ENCODE results near the gene OR2D2.
"Not testable (repeated sequence)": the region's sequence is repeated elsewhere in the genome, so short reads cannot be mapped to it uniquely, and the experiment has no call there.

The OR2D2 gene

GRCh38 chr11:6911948-6912347 is 19.6 kb upstream of the OR2D2 start:
- no peaks in the 10 kb centered on the region for H3K4me1 ChIP-seq (ENCODE audit: control insufficient read depth, insufficient read depth, low read length)
- H3K27me3 ChIP-seq (ENCODE audit: control insufficient read depth, insufficient read depth, low read length) = no peaks in the 10 kb centered on the region
- no peak overlapping the region for H3K4me3 ChIP-seq (ENCODE audit: low read length)
- no peak overlapping the region for H3K4me2 ChIP-seq (ENCODE audit: low read length)
- H3K36me3 ChIP-seq (ENCODE audit: insufficient read depth, low read length) = no peaks in the 10 kb centered on the region
- no peak overlapping the region for H3K9ac ChIP-seq (ENCODE audit: low read depth, low read length)
- H3K9me3 ChIP-seq (replicated peaks; ENCODE audit: low read length) = no peaks in the 10 kb centered on the region

- H3K9ac ChIP-seq (ENCODE audit: low read depth, low read length) = no peak overlapping the region
- H3K4me3 ChIP-seq (ENCODE audit: low read length) = no peak overlapping the region
- no peaks in the 10 kb centered on the region for H3K27me3 ChIP-seq (ENCODE audit: control insufficient read depth, insufficient read depth, low read length)
- no peaks in the 10 kb centered on the region for H3K4me1 ChIP-seq (ENCODE audit: control insufficient read depth, insufficient read depth, low read length)
- no peaks in the 10 kb centered on the region for H3K36me3 ChIP-seq (ENCODE audit: insufficient read depth, low read length)
- no peak overlapping the region for H3K4me2 ChIP-seq (ENCODE audit: low read length)
- H3K9me3 ChIP-seq (replicated peaks; ENCODE audit: low read length) = no peaks in the 10 kb centered on the region
These were observed 19.1 kb upstream of the OR2D2 start for GRCh38 chr11:6911378-6911777.

GRCh38 chr11:6904804-6905203 is 12.5 kb upstream of the OR2D2 start:
- not testable (repeated sequence) for H3K36me3 ChIP-seq (ENCODE audit: insufficient read depth, low read length); H3K27me3 ChIP-seq (ENCODE audit: control insufficient read depth, insufficient read depth, low read length); H3K4me3 ChIP-seq (ENCODE audit: low read length); H3K9me3 ChIP-seq (replicated peaks; ENCODE audit: low read length); H3K4me1 ChIP-seq (ENCODE audit: control insufficient read depth, insufficient read depth, low read length); H3K9ac ChIP-seq (ENCODE audit: low read depth, low read length); H3K4me2 ChIP-seq (ENCODE audit: low read length)

GRCh38 chr11:6900327-6900999 is 8.2 kb upstream of the OR2D2 start:
- no peak overlapping the region for H3K9ac ChIP-seq (ENCODE audit: low read depth, low read length)
- no peaks in the 10 kb centered on the region for H3K4me1 ChIP-seq (ENCODE audit: control insufficient read depth, insufficient read depth, low read length)
- H3K27me3 ChIP-seq (ENCODE audit: control insufficient read depth, insufficient read depth, low read length) = no peaks in the 10 kb centered on the region
- H3K4me2 ChIP-seq (ENCODE audit: low read length) = no peak overlapping the region
- H3K9me3 ChIP-seq (replicated peaks; ENCODE audit: low read length) = no peaks in the 10 kb centered on the region
- no peaks in the 10 kb centered on the region for H3K36me3 ChIP-seq (ENCODE audit: insufficient read depth, low read length)
- H3K4me3 ChIP-seq (ENCODE audit: low read length) = no peak overlapping the region

- no peaks in the 10 kb centered on the region for H3K27me3 ChIP-seq (ENCODE audit: control insufficient read depth, insufficient read depth, low read length)
- no peak overlapping the region for H3K4me3 ChIP-seq (ENCODE audit: low read length)
- H3K36me3 ChIP-seq (ENCODE audit: insufficient read depth, low read length) = no peaks in the 10 kb centered on the region
- no peak overlapping the region for H3K4me2 ChIP-seq (ENCODE audit: low read length)
- H3K9ac ChIP-seq (ENCODE audit: low read depth, low read length) = no peak overlapping the region
- no peaks in the 10 kb centered on the region for H3K9me3 ChIP-seq (replicated peaks; ENCODE audit: low read length)
- no peaks in the 10 kb centered on the region for H3K4me1 ChIP-seq (ENCODE audit: control insufficient read depth, insufficient read depth, low read length)
These were observed 6.6 kb upstream of the OR2D2 start for GRCh38 chr11:6898911-6899310.

- Histone ChIP-seq H3K27me3 (ENCODE audit: control insufficient read depth, insufficient read depth, low read length) (no peaks in the 10 kb centered on the region), H3K4me2 (ENCODE audit: low read length) (no peak overlapping the region), H3K4me1 (ENCODE audit: control insufficient read depth, insufficient read depth, low read length) (no peaks in the 10 kb centered on the region), H3K9me3 (replicated peaks; ENCODE audit: low read length) (no peaks in the 10 kb centered on the region), H3K9ac (ENCODE audit: low read depth, low read length) (no peak overlapping the region), H3K36me3 (ENCODE audit: insufficient read depth, low read length) (no peaks in the 10 kb centered on the region), H3K4me3 (ENCODE audit: low read length) (no peak overlapping the region)
These were observed 2.7 kb upstream of the OR2D2 start for GRCh38 chr11:6895010-6895409.

GRCh38 chr11:6894097-6894496 is 1.8 kb upstream of the OR2D2 start:
- no peaks in the 10 kb centered on the region for H3K4me1 ChIP-seq (ENCODE audit: control insufficient read depth, insufficient read depth, low read length)
- H3K9ac ChIP-seq (ENCODE audit: low read depth, low read length) = no peak overlapping the region
- H3K4me2 ChIP-seq (ENCODE audit: low read length) = no peak overlapping the region
- no peak overlapping the region for H3K4me3 ChIP-seq (ENCODE audit: low read length)
- H3K27me3 ChIP-seq (ENCODE audit: control insufficient read depth, insufficient read depth, low read length) = no peaks in the 10 kb centered on the region
- H3K36me3 ChIP-seq (ENCODE audit: insufficient read depth, low read length) = no peaks in the 10 kb centered on the region
- no peaks in the 10 kb centered on the region for H3K9me3 ChIP-seq (replicated peaks; ENCODE audit: low read length)

GRCh38 chr11:6889835-6890234 is 2.5 kb downstream of the OR2D2 start:
- Histone ChIP-seq H3K4me2 (ENCODE audit: low read length) (no peak overlapping the region), H3K36me3 (ENCODE audit: insufficient read depth, low read length) (no peaks in the 10 kb centered on the region), H3K4me1 (ENCODE audit: control insufficient read depth, insufficient read depth, low read length) (no peaks in the 10 kb centered on the region), H3K9me3 (replicated peaks; ENCODE audit: low read length) (no peaks in the 10 kb centered on the region), H3K9ac (ENCODE audit: low read depth, low read length) (no peak overlapping the region), H3K27me3 (ENCODE audit: control insufficient read depth, insufficient read depth, low read length) (no peaks in the 10 kb centered on the region), H3K4me3 (ENCODE audit: low read length) (no peak overlapping the region)

- no peak overlapping the region for H3K4me2 ChIP-seq (ENCODE audit: low read length)
- H3K36me3 ChIP-seq (ENCODE audit: insufficient read depth, low read length) = no peaks in the 10 kb centered on the region
- H3K4me1 ChIP-seq (ENCODE audit: control insufficient read depth, insufficient read depth, low read length) = no peaks in the 10 kb centered on the region
- no peak overlapping the region for H3K9ac ChIP-seq (ENCODE audit: low read depth, low read length)
- H3K9me3 ChIP-seq (replicated peaks; ENCODE audit: low read length) = no peaks in the 10 kb centered on the region
- no peaks in the 10 kb centered on the region for H3K27me3 ChIP-seq (ENCODE audit: control insufficient read depth, insufficient read depth, low read length)
- H3K4me3 ChIP-seq (ENCODE audit: low read length) = no peak overlapping the region
These were observed 3.5 kb downstream of the OR2D2 start for GRCh38 chr11:6888830-6889229.

- not testable (repeated sequence) for H3K9me3 ChIP-seq (replicated peaks; ENCODE audit: low read length); H3K27me3 ChIP-seq (ENCODE audit: control insufficient read depth, insufficient read depth, low read length); H3K9ac ChIP-seq (ENCODE audit: low read depth, low read length); H3K4me3 ChIP-seq (ENCODE audit: low read length); H3K4me1 ChIP-seq (ENCODE audit: control insufficient read depth, insufficient read depth, low read length); H3K36me3 ChIP-seq (ENCODE audit: insufficient read depth, low read length); H3K4me2 ChIP-seq (ENCODE audit: low read length)
These were observed 4.6 kb downstream of the OR2D2 start for GRCh38 chr11:6887711-6888110.

GRCh38 chr11:6882751-6883150 is 9.5 kb downstream of the OR2D2 start:
- no peak overlapping the region for H3K9ac ChIP-seq (ENCODE audit: low read depth, low read length)
- H3K9me3 ChIP-seq (replicated peaks; ENCODE audit: low read length) = no peaks in the 10 kb centered on the region
- peaks cover 11% of the 10 kb centered on the region for H3K27me3 ChIP-seq (ENCODE audit: control insufficient read depth, insufficient read depth, low read length)
- H3K36me3 ChIP-seq (ENCODE audit: insufficient read depth, low read length) = no peaks in the 10 kb centered on the region
- H3K4me1 ChIP-seq (ENCODE audit: control insufficient read depth, insufficient read depth, low read length) = no peaks in the 10 kb centered on the region
- H3K4me2 ChIP-seq (ENCODE audit: low read length) = no peak overlapping the region
- no peak overlapping the region for H3K4me3 ChIP-seq (ENCODE audit: low read length)

- Histone ChIP-seq H3K27me3 (ENCODE audit: control insufficient read depth, insufficient read depth, low read length) (peaks cover 4% of the 10 kb centered on the region), H3K4me1 (ENCODE audit: control insufficient read depth, insufficient read depth, low read length) (no peaks in the 10 kb centered on the region), H3K36me3 (ENCODE audit: insufficient read depth, low read length) (no peaks in the 10 kb centered on the region), H3K9ac (ENCODE audit: low read depth, low read length) (no peak overlapping the region), H3K4me3 (ENCODE audit: low read length) (no peak overlapping the region), H3K9me3 (replicated peaks; ENCODE audit: low read length) (no peaks in the 10 kb centered on the region), H3K4me2 (ENCODE audit: low read length) (no peak overlapping the region)
These were observed 15.4 kb downstream of the OR2D2 start for GRCh38 chr11:6876914-6877313.
